PFSK-1 (cell line): ENCODE results near the gene KRTAP25-1.

ENCODE experiments used
- FOXP2 ChIP-seq: optimal IDR thresholded peaks from 2 replicates; pipeline ENCODE3; 2011; ENCODE audit warnings: borderline replicate concordance, control low read depth, inconsistent platforms; ENCODE audit not compliant: insufficient read depth; ENCODE audit errors: extremely low read length, extremely low read depth
- POLR2AphosphoS5 ChIP-seq: IDR thresholded peaks from 2 replicates; pipeline ENCODE4 v1.6.1; 2012; ENCODE audit warnings: low read depth, mild to moderate bottlenecking, control low read depth, low read length, moderate library complexity
- REST ChIP-seq, 2 experiments: IDR thresholded peaks; 2 replicates each; pipeline versions ENCODE4 v1.6.1 to v1.8.0; 2011 to 2012; ENCODE audit warnings: low read depth in 2 of 2, low read length in 2 of 2, control low read depth in 1 of 2, inconsistent platforms in 1 of 2, mild to moderate bottlenecking in 1 of 2, moderate library complexity in 1 of 2; ENCODE audit not compliant: insufficient read depth in 1 of 2
- SIN3A ChIP-seq: IDR thresholded peaks from 2 replicates; pipeline ENCODE4 v1.6.1; 2012; ENCODE audit warnings: mild to moderate bottlenecking, low read length, moderate library complexity, borderline replicate concordance; ENCODE audit not compliant: insufficient read depth
- TAF1 ChIP-seq: IDR thresholded peaks from 2 replicates; pipeline ENCODE4 v1.6.1; 2012; ENCODE audit warnings: low read length, control low read depth, borderline replicate concordance; ENCODE audit not compliant: insufficient read depth

KRTAP25-1 gene

GRCh38 chr21:30326390-30326789 lies 37.1 kb upstream of the KRTAP25-1 start:
- TF ChIP-seq TAF1 (no peak), POLR2AphosphoS5 (no peak), SIN3A (no peak), REST (IDR thresholded peaks at IDR 0.05; ENCODE audit: insufficient read depth in 1 of 2, low read depth in 2 of 2, low read length in 2 of 2) (no peak), FOXP2 (no peak)

GRCh38 chr21:30320215-30320614 lies 30.9 kb upstream of the KRTAP25-1 start, which contains the start of gene KRTAP26-1:
KRTAP26-1 (minus strand) TSS chr21:30320315; CDS start chr21:30320035, 280 bp downstream.
- TF ChIP-seq SIN3A = no peak

- no peak for TF ChIP-seq POLR2AphosphoS5
Measured at GRCh38 chr21:30315701-30316100, 26.4 kb upstream of the KRTAP25-1 start.

- TF ChIP-seq TAF1 (no peak), REST (IDR thresholded peaks at IDR 0.05; ENCODE audit: insufficient read depth in 1 of 2, low read depth in 2 of 2, low read length in 2 of 2) (no peak), POLR2AphosphoS5 (no peak), FOXP2 (no peak), SIN3A (no peak)
Measured at GRCh38 chr21:30306884-30307283, 17.6 kb upstream of the KRTAP25-1 start.

- TF ChIP-seq SIN3A (no peak), FOXP2 (no peak), REST (IDR thresholded peaks at IDR 0.05; ENCODE audit: insufficient read depth in 1 of 2, low read depth in 2 of 2, low read length in 2 of 2) (no peak), POLR2AphosphoS5 (no peak), TAF1 (no peak)
Measured at GRCh38 chr21:30305136-30305535, 15.8 kb upstream of the KRTAP25-1 start.

GRCh38 chr21:30282850-30283249 lies 6.5 kb downstream of the KRTAP25-1 start, which contains the start of gene KRTAP24-1:
KRTAP24-1 (minus strand) TSS chr21:30282950; CDS start chr21:30282932, 18 bp downstream.
- no peak for TF ChIP-seq FOXP2
- TF ChIP-seq TAF1 = no peak
- TF ChIP-seq REST (IDR thresholded peaks at IDR 0.05; ENCODE audit: insufficient read depth in 1 of 2, low read depth in 2 of 2, low read length in 2 of 2) = no peak
- TF ChIP-seq SIN3A = no peak
- no peak for TF ChIP-seq POLR2AphosphoS5
